ENCODE data around the gene ITPR3.

Gene ITPR3

GRCh38 chr6:33695451-33695887, 74.3 kb downstream of the ITPR3 start:
- no peak for DNase-seq (ENCODE audit: low read depth)
- no peak for TF ChIP-seq CTCF (IDR thresholded peaks at IDR 0.05; ENCODE audit: low read depth, low read length, missing control alignments)
- H3K4me3 ChIP-seq (ENCODE audit: low read depth, low read length): no peak overlapping the region

DNA sequence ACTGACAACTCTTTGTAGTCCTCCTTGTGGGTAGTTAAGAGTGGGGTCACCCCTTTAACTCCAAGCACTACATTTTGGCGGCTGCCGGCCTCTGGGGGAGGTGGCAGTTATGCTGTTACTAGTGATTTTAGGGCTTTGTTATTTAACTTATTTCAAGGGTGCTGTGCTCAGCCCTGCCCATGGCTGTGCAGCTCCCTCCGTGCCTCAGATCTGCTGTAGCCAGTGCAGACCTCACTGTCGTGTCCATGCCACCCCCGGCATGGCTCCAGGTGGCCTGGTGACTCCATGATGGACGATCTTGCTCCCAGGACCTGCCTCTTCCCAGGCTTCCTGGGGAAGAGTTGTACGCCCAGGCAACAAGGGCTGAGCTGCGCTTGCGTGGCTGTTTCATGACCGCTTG, 75.0 kb downstream of the ITPR3 start:
- no peak overlapping the region for H3K4me3 ChIP-seq (ENCODE audit: low read depth, low read length)
- TF ChIP-seq CTCF (IDR thresholded peaks at IDR 0.05; ENCODE audit: low read depth, low read length, missing control alignments): no peak
- no peak for DNase-seq (ENCODE audit: low read depth)

GRCh38 chr6:33696548-33697518, 75.7 kb downstream of the ITPR3 start:
- H3K4me3 ChIP-seq (ENCODE audit: low read depth, low read length): no peak overlapping the region

GRCh38 chr6:33697845-33698244, 76.7 kb downstream of the ITPR3 start:
- no peak for DNase-seq (ENCODE audit: low read depth)
- no peak overlapping the region for H3K4me3 ChIP-seq (ENCODE audit: low read depth, low read length)
- no peak for TF ChIP-seq CTCF (IDR thresholded peaks at IDR 0.05; ENCODE audit: low read depth, low read length, missing control alignments)

More at GRCh38 chr6:33696548-33697518, 75.7 kb downstream of the ITPR3 start:
- no peak for TF ChIP-seq CTCF (IDR thresholded peaks at IDR 0.05; ENCODE audit: low read depth, low read length, missing control alignments)
- DNase-seq (ENCODE audit: low read depth): no peak

GRCh38 chr6:33698494-33698893, 77.4 kb downstream of the ITPR3 start:
- TF ChIP-seq CTCF (IDR thresholded peaks at IDR 0.05; ENCODE audit: low read depth, low read length, missing control alignments): no peak
- H3K4me3 ChIP-seq (ENCODE audit: low read depth, low read length): no peak overlapping the region
- DNase-seq (ENCODE audit: low read depth): no peak

- no peak for TF ChIP-seq CTCF (IDR thresholded peaks at IDR 0.05; ENCODE audit: low read depth, low read length, missing control alignments)
- H3K4me3 ChIP-seq (ENCODE audit: low read depth, low read length): no peak overlapping the region
- no peak for DNase-seq (ENCODE audit: low read depth)
Measured at GRCh38 chr6:33699131-33699530, 78.0 kb downstream of the ITPR3 start.
